ENCODE results near the gene RBKS. TPM values are rescaled to one million over a fixed set of nuclear protein-coding genes. Genes with fewer than 3 reads are reported as not detected.

RBKS gene
- total RNA-seq, 1 donor = 12.1 TPM

DNA sequence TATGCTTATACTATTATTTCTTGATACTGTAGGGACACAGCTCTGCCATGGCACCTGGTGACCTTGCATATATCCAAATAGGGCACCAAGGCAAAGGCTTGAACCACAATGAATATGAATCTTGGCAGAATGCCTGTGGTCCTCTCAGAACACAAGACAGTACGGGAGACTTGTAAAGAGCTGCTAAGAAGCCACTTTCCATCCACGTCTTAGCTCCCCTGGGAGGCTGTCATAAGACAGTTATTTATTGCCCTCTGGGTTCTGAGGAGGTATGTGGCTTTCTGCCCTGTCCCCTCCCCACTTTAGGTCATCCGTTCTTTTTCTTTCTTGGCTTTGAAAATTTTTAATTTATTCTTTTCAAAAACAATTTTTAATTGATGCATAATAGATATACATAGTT is 148.5 kb downstream of the RBKS start:
- no peaks in the 10 kb centered on the region for H3K9me3 ChIP-seq (ENCODE audit: low read depth, low read length)
- no peak overlapping the region for H3K4me3 ChIP-seq (ENCODE audit: low read length)
- no peaks in the 10 kb centered on the region for H3K4me1 ChIP-seq (ENCODE audit: insufficient read depth, low read length)
- H3K27me3 ChIP-seq (ENCODE audit: insufficient read depth, low read length) = no peaks in the 10 kb centered on the region

DNA sequence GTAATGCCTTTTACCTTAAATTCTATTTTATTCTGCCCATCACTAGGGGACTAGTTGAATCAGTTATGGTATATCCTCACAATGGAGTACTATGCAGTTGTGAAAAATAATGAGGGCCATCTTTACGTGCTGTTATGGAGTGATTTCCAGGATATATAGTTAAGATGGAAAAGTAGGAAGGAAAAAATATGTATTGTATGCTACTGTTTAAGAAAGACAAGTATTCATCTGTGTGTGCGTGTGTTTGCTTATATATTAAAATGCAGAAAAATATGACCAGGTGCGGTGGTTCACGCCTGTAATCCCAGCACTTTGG is 151.2 kb downstream of the RBKS start:
- no peaks in the 10 kb centered on the region for H3K9me3 ChIP-seq (ENCODE audit: low read depth, low read length)
- peaks cover 11% of the 10 kb centered on the region for H3K4me1 ChIP-seq (ENCODE audit: insufficient read depth, low read length)
- H3K27me3 ChIP-seq (ENCODE audit: insufficient read depth, low read length) = no peaks in the 10 kb centered on the region
- H3K4me3 ChIP-seq (ENCODE audit: low read length) = no peak overlapping the region

DNA sequence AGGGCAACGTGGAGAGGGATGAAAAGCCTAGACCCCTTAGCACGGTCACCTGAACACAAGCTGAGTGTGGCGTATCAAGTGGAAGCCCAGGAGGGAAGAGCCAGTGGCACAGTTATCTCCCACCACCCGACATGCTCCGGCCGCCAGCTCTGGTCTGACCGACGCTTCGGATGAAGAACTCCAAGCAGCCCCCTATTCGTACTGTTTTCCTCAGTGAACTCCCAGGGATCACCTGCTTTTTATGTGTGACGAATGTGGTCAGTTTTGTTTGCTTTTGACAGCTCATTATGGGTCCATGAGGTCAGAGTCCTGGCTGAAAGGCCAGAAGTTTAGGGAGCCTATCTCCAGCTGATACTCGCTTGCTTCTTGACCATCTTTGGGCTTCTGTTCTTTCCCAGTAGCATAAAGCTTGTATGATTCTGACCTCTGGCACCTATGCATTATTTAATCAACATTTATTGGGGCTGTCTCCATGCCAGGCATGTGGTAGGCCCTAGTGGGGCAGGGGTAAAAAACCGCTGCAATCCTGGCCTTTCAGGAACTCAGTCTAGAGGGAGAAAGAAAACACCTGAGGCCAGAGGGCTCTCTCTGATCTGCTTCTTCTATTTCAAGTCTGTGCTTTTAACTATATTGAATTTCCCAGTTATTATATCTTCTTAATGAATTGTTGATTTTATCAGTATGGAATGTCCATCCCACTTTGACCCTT is 151.7 kb downstream of the RBKS start:
- Histone ChIP-seq H3K27me3 (ENCODE audit: insufficient read depth, low read length) (no peaks in the 10 kb centered on the region), H3K4me3 (ENCODE audit: low read length) (no peak overlapping the region), H3K4me1 (ENCODE audit: insufficient read depth, low read length) (peaks cover 11% of the 10 kb centered on the region), H3K9me3 (ENCODE audit: low read depth, low read length) (no peaks in the 10 kb centered on the region)

DNA sequence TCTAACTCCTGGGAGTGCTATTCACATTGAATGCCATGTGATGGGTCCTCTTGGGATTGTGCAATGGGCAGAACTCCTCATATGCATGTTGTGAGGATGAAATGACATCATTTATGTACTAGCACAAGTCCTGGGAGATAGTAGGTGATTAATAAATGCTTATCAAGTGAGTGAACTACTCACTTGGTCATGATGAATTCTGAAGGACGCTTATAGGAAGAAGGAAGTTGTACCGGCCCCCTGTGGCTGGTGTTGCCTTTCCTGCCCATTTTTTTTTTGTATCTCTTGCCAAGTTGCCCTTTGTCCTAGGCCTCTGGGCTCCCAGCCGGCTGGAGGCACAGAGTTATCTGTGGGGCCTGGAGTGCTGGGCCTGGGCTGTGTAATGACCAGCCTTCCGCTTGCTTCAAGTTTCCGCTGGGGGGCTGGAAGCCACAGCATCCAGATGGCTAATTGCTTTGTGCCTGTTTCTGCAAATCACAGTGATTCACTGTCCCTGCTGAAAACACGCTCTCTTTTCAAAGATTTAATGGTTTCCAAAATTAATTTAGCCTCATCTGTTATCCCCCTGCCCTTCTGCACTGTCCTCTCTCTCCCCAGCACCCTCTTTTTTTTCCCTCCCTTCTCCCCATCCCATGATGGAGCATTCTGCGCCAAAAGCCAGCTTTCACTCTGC is 152.4 kb downstream of the RBKS start:
- no peaks in the 10 kb centered on the region for H3K27me3 ChIP-seq (ENCODE audit: insufficient read depth, low read length)
- peaks cover 11% of the 10 kb centered on the region for H3K4me1 ChIP-seq (ENCODE audit: insufficient read depth, low read length)
- no peak overlapping the region for H3K4me3 ChIP-seq (ENCODE audit: low read length)
- no peaks in the 10 kb centered on the region for H3K9me3 ChIP-seq (ENCODE audit: low read depth, low read length)

DNA sequence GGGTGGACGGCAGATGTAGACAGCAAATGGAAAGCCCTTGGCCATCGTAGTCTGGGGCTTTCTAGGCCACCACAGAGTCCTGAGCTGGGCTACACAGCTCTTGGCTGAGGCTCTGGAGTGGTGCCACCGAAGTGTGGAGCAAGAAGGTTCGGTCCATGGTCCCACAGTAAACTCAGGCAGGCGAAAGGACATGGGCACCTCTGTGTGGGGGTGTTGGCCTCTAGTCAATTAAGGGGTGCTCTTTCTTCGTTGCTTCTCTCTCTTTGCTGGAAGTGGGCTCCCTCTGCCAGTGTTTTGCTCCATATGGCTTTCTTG is 153.3 kb downstream of the RBKS start:
- Histone ChIP-seq H3K4me3 (ENCODE audit: low read length) (no peak overlapping the region), H3K27me3 (ENCODE audit: insufficient read depth, low read length) (no peaks in the 10 kb centered on the region), H3K9me3 (ENCODE audit: low read depth, low read length) (no peaks in the 10 kb centered on the region), H3K4me1 (ENCODE audit: insufficient read depth, low read length) (peaks cover 11% of the 10 kb centered on the region)

DNA sequence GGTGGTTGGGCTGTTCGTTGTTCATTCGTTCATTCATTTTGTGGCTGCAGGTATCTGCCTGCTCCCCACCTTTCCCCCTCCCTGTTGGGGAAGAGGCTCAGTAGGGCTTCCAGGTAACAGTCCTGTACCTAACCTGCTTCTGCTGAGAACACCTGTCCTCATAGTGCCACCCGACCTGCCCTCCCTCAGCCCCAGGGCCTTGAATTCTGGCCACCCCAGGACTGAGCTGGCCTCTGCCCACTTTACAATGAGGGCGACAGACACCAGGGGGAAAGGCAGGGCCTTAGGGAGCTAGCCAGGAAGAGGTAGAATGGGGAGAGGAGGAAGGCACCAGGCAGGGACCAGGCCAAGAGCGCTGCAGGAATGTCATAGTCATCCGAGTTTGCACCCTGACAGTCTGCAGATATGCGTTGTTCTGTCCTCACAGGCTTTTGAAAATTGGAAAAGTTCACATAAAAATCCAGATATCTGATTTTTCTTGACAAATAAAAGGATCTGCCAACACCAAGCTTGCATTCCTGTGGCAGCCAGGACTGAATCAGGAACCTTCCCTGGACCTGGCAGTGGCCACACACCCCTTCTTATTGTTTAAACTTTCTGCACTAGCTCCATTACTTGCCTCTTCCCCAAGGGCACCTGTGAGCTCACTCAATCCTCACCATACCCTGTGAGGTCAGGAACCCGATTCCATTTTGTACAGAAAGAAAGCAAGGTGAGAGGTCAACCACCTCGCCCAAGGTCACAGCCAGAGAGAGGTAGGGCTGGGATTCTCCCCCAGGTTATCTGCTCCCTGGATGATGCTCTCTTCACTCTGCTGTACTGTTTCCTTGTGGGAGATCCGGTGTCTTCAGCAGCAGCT is 153.9 kb downstream of the RBKS start:
- H3K9me3 ChIP-seq (ENCODE audit: low read depth, low read length) = no peaks in the 10 kb centered on the region
- H3K4me1 ChIP-seq (ENCODE audit: insufficient read depth, low read length) = peaks cover 11% of the 10 kb centered on the region
- no peak overlapping the region for H3K4me3 ChIP-seq (ENCODE audit: low read length)
- H3K27me3 ChIP-seq (ENCODE audit: insufficient read depth, low read length) = no peaks in the 10 kb centered on the region

DNA sequence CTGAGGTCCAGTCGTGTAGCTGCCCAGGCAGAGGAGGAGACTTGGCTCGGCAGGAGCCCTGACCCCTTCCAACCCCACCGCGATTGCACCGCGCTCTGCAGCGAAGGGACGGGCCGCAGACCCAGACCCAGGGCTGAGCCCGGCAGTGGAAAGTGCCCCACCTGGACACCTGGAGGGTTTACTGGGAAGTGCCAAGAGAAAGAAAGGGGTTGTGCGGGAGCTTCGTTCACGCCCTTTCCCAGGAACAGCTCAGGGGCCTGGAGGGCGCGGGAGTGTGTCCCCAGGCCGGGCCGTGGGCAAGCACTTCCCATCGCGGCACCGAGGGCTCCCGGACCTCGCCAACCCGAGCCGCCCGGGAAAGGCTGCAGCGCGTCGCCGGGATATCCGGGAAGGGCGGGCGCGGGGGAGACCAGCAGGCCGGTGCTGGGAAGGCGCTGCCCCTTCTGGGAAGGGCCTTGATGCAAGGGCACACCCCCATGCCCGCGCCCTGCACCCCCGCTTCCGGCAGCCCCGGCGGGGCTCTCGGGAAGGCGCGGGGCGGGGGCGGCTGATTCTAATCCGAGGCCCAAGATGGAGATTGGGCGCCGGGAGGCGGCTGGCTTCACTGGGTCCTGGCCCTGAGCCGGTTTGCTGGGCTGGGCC is 154.8 kb downstream of the RBKS start:
- Histone ChIP-seq H3K9me3 (ENCODE audit: low read depth, low read length) (no peaks in the 10 kb centered on the region), H3K4me3 (ENCODE audit: low read length) (peak overlapping the region; percentile 18), H3K27me3 (ENCODE audit: insufficient read depth, low read length) (no peaks in the 10 kb centered on the region), H3K4me1 (ENCODE audit: insufficient read depth, low read length) (peaks cover 11% of the 10 kb centered on the region)

DNA sequence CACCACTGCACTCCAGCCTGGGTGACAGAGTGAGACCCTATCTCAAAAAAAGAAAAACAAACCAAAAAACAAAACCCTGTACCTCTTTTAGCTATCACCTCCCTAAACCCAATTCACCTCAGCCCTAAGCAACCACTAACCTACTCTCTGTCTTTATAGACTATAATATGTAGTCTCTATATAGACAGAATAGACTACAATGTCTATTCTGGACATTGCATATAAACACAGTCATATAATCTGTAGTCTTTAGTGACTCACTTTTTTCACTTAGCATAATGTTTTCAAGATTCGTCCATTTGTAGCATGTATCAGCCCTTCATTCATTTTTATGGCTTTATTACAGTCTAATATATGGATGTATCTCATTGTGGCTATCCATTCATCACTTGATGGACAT is 155.9 kb downstream of the RBKS start:
- Histone ChIP-seq H3K4me1 (ENCODE audit: insufficient read depth, low read length) (peaks cover 11% of the 10 kb centered on the region), H3K4me3 (ENCODE audit: low read length) (no peak overlapping the region), H3K9me3 (ENCODE audit: low read depth, low read length) (no peaks in the 10 kb centered on the region), H3K27me3 (ENCODE audit: insufficient read depth, low read length) (no peaks in the 10 kb centered on the region)

Other genes starting within 250 kb of the RBKS start
- 75.5 TPM for gene SUPT7L, start 226.8 kb downstream of the RBKS start, total RNA-seq
- gene SLC4A1AP, start 226.5 kb downstream of the RBKS start, total RNA-seq = 23.3 TPM
- gene MRPL33, start 118.7 kb downstream of the RBKS start, total RNA-seq = 75.2 TPM
- gene BABAM2, start 342 bp upstream of the RBKS start, total RNA-seq = 38.4 TPM

Measured in mononuclear cell (primary cell).